Myocyte (in vitro differentiated cells): ENCODE data around the gene ZNF536. TPM values are rescaled to one million over a fixed set of nuclear protein-coding genes. Genes with fewer than 3 reads are reported as not detected.
A peak's percentile ranks its signal among the peaks of the same experiment; 100 is the strongest.
"Not testable (repeated sequence)": the region's sequence is repeated elsewhere in the genome, so short reads cannot be mapped to it uniquely, and the experiment has no call there.

Experiments
- DNase-seq: peaks from one replicate; pipeline ENCODE4 v3.0.0-alpha.2; 2012; ENCODE audit warnings: low read depth
- total RNA-seq: library from RNA; depleted of rRNA; stranded (reverse); fragments of >200 nt; gene quantifications from 2 replicates; pipeline ENCODE4 v1.2.3, GENCODE V29; 2014

Gene ZNF536
- total RNA-seq, 1 donor from 2014 or later = not detected

DNA sequence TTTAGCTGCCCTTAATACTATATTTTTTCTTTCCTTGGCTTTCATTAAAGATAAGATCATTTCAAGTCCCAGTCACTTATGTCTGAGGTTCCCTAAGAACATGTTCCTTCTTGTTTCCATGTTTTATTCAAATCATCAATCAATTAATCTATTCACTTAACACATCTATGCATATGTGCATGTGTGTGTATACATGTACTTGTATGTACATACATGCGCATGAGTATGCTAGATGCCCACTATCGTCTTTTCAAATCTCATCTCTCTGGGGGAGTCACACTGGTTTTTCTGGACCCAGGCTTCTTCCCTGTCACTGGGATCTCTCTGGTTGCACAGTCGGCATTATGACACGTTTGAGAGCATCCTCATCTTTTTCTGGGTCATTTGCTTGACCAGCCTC, 108.9 kb downstream of the ZNF536 start:
- no peak for DNase-seq

DNA sequence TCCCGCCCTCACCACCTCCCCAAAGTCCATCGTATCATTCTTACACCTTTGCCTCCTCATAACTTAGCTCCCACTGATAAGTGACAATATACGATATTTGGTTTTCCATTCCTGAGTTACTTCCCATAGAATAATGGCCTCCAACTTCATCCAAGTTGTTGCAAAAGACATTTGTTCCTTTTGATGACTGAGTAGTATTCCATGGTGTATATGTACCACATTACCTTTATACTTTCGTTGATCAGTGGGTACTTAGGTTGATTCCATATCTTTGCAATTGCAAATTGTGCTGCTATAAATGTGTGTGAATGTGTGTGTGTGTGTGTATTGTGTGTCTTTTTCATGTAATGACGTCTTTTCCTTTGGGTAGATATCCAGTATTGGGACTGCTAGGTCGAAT, 109.6 kb downstream of the ZNF536 start:
- DNase-seq = no peak

DNA sequence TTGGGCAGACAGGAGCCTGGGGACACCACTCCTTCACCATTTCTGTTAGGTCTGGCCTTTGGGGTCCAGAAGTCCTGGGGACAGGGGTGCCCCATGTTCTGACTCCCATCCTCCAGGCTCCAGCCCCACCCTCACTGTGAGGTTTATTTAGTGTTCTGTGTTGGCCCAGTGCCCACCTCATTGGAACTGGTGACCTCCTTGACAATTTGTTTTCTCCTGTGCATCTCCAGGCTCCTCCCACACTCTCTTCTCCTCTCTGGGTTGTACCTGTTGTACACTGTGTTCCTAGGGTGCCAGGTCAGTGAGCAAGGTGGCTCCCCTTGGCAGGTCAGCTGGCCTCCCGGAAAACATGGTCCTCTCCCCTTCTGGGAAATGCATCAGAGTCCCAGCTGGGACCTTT, 110.8 kb downstream of the ZNF536 start:
- DNase-seq = no peak

DNA sequence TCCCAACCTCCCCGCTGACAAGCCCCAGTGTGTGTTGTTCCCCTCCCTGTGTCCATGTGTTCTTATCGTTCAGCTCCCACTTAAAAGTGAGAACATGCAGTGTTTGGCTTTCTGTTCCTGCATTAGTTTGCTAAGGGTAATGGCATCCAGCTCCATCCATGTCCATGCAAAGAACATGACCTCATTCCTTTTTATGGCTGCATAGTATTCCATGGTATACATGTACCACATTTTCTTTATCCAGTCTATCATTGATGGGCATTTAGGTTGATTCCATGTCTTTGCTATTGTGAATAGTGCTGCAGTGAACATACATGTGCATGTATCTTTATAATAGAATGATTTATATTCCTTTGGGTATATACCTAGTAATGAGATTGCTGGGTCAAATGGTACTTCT, 114.1 kb downstream of the ZNF536 start:
- not testable (repeated sequence) for DNase-seq

DNA sequence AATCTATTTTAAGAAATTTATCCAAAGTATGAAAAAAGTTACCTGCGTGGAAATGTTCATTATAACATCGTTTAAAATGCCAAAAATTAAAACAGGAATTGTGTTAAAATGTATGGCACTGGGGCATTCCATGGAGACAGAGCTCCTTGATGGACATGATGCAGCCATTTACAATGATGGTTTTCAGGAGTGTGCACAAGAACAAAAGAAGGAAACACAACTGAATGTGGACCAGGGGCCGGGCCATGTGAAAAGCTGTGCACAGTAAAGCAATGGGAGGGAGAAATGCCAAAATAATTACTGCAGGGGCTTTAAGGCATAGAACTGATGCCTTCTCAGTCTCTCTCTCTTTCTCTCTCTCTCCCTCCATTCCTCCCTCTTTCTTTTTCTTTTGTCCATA, 115.0 kb downstream of the ZNF536 start:
- DNase-seq = no peak

DNA sequence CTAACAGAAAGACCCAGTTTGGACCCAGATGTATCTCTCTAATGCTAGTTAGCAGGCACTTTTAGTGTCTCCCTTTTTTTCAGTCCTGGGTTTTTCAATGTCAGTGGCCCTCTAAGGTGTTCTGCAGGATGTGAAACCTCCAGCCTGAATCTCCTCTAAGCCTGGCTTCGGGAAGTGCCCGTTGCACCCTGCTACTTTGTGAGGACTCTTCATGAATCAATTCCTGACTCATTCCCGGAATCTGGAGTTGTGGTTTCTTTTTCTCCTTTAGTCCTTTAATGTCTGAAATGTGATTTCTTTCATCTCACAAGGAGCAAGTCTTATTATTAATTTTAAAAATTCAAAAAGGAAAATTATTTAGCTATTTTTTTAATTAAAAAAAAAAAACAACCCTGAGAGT, 116.0 kb downstream of the ZNF536 start:
- DNase-seq = no peak

DNA sequence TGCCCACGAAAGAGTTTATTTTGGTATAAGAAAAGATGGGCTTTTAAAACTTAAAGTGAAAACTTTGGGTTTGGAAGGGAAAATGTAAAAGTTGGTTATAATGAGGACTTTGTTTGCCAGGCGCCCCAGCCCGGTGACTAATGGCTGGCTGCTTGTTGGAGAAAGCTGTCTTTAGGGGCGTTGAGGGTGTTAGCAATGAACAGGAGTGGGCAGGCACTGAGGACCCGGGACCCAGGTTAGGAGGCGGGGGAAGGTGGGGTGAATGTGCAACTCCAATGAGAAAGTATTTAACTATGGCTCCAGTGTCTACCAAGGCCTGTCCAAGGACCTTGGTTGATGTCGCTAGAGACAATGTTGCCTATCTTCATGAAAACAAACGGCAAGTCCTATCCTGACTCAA, 118.6 kb downstream of the ZNF536 start:
- DNase-seq = no peak

DNA sequence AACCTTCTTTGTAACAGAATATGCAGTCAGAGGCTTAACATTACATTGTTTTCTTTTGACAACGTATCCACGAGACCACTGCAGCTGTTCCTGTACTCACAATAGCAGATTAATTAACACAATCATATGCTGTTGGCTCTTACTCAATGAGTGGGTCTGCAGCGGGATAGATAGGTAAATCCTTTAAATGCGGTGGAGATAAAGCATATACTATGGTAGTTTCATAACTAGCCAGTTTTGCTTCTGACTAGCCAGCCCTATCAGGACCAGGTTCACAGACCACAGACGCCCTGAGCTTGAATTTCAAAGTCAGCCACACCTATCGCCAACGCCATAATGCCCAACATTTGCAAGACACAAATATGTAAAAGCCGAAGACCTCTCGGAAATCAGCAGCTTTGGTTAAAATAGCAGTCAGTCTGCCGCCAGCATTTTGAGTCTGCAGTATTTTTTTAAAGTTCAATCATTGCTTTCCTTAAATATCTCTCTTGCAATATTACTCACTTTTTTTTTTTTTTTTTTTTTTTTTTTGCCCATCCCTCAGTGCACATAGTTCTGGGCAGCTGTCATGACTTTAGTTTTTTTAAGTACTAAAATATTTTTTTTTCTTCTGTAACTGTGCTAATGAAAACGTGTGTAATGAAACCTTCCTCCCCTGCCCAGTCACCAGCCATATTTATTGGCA, 120.5 kb downstream of the ZNF536 start:
- peak; percentile 1 for DNase-seq

DNA sequence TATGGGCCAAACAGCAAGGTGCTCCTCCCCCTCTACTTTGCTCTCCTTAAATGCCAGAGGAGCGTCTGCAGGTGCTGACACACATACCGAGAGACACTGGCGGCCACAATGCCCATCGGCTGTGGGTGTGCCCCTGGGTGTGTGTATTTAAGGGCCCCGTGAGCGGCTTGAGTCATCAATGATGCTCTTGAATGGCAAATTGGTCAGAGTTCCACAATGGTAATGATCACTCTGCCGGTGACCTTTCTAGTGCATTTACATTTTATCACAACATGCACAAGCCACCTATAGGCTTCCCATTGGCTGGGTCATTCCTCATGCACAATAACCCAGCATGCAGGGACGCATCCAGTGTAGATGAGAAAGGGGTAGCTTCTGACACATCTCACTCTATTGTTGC, 124.8 kb downstream of the ZNF536 start:
- DNase-seq = no peak

DNA sequence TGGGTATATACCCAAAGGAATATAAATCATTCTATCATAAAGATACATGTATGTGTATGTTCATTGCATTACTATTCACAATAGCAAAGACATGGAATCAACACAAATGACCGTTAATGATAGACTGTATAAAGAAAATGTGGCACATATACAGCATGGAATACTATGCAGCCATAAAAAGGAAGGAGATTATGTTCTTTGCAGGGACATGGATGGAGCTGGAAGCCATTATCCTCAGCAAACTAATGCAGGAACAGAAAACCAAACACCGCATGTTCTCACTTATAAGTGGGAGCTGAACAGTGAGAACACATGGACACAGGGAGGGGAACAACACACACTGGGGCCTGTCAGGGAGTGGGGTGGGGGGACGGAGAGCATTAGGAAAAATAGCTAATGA, 125.9 kb downstream of the ZNF536 start:
- not testable (repeated sequence) for DNase-seq

DNA sequence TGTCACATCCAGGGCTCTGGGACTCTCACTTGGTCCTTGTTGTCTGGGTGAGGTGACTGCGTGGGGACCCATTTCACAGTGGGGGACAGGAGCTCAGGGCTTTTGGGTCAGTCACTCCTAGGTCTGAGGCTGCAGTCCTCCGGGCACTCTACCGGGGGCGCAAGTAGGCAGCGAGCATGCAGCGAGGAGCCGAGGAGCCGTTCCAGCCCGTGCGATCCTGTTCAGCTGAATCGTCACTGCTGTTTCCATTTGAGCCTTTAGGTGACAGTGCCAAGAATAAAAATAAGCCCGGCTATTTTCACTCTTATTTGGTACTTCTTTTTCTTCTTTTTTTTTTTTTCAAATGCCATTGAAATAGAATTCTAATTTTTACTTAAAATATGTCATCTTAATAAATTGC, 126.5 kb downstream of the ZNF536 start:
- DNase-seq = no peak

DNA sequence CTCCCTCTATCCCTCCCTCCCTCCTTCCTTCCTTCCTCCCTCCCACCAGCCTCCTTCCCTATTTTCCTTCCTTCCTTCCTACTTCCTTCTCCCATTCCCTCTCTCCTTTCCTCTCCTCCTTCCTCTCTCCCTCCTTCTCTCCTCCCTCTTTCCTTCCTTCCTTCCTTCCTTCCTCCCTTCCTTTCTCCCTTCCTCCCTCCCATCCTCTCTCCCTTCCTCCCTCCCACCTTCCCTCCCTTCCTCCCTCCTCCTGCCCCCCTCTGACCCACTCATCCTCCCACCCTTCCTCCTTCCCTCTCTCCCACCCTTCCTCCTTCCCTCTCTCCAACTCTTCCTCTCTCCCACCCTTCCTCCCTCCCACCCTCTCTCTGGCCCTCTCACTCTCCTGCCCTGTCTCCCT, 132.1 kb downstream of the ZNF536 start:
- DNase-seq = no peak

DNA sequence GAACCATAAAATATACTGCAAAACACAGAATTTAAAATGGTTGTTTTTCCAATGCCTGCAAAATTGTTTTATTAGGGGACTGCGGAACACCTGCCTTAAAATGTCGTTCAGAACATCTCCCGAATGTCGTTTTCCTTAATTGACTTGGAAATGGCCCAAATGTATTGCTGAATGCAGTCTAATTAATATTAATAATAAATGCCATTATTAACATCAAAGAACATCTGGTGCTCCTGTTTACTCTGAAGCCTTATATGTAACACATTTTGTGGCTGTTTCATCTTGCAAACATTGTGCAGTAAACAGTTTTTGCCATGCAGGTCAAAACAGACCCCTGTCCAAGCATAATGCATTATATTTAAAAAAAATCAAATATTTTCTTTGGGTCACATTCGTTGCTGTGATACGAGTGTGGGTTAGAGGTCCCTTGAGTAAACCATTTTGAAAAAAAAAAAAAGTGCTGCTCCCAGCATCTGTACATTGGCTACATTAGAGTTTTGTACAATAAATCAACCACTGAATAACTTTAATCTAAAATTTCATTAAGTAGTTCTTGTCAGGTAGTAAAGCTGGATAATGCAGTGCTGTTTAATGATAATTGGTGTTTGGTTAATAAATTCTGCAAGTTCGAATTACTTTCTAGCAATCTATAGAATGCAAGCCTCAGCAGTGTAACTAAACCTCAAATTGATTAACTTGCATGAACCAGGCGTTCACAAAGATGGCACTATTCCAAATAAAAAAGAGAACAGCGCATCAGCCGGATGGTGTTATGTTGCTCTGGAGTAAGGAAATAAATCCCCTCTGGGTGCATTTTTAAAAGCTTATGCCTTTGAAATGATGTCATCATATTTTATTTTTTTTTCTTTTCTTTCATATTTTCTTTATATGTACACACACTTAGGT, 140.2 kb downstream of the ZNF536 start:
- DNase-seq = no peak

DNA sequence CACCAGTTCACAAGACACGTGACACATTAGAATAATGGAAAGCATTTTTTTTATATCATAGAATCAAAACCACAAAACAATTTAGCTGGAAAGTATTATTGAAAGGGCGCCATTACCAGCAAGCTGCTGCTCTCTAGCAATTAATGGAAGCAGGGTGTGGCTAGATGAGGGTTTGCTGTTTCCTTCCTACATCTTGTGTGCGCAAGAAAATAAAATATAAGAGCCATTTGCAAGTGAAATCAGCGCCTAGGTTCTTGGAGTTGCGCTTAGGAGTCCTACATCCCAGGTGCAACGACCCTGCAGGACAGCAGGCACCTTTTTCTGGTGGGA, 140.9 kb downstream of the ZNF536 start:
- DNase-seq = no peak

DNA sequence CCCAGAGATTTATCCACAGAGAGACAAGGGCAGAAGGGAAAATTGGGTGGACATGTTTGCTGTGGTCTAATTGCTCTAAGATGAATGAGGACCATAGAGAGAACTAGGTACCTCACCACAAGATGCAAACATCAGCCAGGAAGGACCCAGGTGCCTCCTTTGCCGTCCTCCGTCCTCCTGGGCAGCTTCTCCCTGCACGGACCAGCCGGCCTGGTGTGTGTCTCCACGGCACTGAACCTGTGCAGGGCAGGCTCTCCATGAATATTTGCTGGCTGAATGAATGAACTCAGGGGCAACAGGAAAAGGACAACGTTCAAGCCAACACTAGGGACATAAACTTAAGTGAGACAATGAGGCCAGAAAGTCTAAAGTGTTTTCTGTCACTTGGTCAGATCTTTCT, 143.9 kb downstream of the ZNF536 start:
- no peak for DNase-seq

DNA sequence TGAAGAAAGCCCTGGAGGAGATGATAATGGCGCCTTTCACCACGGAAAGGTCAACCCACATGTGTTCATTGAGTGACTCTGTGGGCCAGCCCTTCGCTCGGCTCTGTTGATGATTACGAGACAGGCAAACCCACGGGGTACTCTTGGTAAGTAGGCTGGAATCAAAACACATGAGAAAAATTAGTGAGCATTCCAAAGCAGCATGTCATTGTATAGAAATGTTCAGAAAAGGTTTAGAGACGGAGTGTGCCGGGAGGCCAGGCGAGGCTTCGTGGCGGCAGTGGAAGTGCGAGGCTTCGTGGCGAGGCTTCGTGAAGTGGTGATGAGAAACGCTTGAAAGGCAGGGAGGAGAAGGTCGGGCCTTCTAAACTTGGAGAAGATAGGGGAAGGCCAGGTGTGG, 144.3 kb downstream of the ZNF536 start:
- no peak for DNase-seq

DNA sequence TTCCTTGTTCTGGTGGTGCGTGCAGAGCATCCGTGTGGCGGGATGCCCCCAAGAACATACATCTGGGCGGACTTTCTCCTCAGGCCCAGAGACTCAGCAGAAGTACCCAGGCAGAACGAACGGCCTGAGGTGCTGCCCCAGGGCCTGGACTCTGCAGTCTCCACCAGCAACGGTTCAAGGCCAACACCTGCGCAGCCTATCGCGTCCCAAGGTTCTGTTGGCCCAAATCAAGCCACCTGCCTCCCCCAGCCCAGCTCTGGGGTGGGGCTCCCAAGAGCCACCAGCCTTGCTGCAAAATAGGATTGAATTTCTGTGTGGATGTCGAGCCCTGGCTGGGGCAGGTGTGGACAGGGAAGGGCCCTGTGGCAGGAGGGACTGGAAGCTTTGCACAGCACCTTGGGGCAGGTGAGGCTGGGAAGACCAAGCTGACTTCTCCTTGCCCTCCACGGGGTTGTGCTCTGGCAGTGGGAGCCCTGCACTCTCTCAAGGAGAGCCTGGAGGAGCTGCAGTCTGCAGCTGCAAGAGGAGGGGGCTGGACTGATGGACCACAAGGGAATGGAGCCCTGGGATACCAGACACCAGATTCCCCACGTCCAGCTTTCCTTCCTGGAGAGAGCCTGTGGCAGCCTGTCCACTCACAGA, 146.9 kb downstream of the ZNF536 start:
- DNase-seq = no peak

DNA sequence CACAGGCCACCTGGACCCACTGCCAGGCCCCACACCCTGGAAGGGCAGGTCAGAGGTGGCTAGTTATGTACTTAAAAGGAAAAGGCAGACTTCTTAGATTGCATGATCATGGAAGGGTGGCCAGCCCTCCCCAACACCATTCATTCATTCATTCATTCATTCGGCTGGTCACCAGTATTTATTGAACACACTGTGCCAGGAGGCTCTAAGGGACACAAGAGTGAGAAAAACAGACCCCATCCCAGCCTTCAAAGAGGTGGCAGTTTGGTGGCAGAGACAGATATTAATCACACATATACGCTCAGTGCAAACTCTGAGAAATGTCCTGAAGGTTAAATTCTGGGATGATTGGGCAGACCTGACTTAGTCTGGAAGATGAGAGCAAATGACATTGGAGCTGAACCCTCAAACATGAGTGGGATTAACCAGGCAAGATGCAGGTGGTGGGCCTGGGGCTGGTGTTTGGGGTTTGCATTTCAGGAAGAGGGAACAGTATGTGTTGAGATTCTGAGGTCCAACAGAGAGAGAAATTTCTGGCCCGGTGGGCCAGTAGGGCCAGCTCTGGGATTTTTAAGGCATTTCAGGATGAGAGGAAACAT, 147.5 kb downstream of the ZNF536 start:
- DNase-seq = no peak

DNA sequence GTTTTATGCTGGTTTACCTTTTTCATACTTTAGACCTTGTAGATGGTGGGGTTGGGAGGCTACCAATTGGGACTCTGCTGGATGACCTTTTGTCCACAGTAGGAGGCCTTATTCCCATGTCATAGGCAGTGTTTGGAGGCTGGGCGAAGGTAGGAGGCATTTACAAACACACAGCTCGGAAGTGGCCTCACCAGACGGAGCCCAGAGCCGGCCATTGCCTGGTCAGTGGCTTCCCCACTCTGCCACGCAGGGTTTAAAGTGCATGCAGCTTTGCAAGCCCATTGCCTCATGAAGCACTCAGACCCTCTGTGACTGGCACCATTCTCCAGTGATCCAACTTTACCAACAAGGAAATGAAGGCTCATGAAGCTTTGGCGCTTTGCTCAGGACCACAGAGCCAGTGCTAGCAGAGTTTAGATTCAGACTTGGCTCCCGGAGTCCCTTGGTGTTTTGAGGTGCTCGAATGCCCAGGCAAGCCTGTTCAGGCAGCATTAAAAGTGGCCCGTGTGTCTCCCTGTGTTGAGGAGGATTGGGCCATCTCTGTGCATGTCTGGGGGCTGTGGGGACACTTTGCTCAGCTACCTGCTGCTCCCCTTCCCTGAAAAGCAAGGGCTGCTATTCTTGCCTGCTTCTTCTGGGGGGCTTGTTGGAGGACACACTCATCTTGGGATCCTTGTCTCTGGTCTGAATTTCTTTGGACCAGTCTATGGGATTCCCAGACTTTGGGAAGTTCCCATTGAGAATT, 148.7 kb downstream of the ZNF536 start:
- DNase-seq = no peak

DNA sequence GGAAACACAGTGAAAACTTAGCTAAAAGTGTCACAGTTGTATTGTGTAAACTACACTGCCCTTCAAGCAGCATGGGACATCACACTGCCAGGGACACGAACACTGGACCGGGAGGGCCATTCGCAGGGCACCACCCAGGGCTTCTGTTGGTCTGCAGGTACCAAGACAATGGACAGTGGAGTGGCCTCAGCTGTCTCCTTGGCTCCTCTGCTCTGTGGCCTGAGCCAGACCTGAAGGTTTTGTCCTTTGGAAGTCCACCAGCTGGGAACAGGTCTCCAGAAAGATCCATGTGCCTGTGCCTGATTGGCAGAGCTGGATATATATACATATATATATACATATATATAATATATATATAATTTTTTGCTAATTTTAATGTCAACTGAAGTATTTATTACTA, 149.8 kb downstream of the ZNF536 start:
- DNase-seq = no peak

DNA sequence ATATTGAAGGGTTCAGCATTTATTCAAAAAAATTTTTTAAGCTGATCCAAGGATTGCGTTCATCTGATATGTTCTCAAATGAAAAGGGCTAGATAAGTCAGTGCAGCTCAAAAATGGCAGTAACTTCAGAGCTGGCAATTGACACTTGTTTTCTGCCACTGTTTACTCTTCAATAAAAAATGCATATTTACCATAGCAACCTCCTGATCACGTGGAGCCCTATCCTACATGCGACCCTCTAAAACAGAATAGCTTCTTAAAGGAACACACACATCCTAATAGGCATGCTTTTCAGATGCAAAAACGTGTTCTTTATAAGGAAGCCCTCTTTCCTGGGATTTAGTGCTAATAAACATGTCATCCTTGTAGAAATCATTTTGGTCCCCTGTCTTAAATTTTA, 150.2 kb downstream of the ZNF536 start:
- DNase-seq = no peak
